Measurements from ENCODE around the gene FAM177A1.
"Not testable (repeated sequence)": the region's sequence is repeated elsewhere in the genome, so short reads cannot be mapped to it uniquely, and the experiment has no call there.

Gene FAM177A1

GRCh38 chr14:35065731-35066130 lies 19.7 kb downstream of the FAM177A1 start:
- not testable (repeated sequence) for DNase-seq

DNA sequence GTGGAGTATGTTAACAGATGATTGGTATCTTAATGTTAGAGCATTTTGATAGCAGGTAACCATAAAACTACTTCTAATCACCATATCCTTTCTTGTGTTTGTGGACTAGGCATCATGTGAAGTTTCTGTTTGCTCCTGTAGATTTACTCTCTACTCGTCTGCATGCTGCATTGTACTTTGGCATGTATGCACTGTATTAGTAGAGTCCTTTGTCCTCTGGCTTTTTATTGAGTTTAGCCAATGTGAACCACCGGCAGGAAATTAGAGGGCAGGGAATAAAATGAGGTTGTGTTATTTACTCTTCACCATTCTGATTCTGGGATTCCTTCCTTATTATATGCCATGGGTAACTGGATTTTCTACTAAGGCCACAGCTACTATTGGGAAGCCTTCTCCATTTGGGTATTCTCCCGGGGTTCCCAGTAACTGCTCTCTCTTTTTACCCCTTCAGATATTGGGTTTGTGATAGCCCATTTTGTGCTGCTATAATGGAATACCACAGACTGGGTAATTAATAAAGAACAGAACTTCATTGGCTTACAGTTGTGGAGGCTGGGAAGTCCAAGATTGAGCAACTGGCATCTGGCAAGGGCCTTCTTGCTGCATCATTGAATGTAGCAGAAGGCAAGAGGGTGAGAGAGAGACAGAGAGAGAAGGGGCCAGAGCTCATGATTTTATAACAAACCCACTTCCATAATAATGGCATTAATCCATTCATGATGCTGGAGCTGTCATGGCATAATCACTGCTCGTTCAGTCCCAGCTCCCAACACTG lies 22.4 kb downstream of the FAM177A1 start:
- DNase-seq: no peak

- DNase-seq: no peak
Measured at GRCh38 chr14:35072226-35072625, 26.2 kb downstream of the FAM177A1 start.

DNA sequence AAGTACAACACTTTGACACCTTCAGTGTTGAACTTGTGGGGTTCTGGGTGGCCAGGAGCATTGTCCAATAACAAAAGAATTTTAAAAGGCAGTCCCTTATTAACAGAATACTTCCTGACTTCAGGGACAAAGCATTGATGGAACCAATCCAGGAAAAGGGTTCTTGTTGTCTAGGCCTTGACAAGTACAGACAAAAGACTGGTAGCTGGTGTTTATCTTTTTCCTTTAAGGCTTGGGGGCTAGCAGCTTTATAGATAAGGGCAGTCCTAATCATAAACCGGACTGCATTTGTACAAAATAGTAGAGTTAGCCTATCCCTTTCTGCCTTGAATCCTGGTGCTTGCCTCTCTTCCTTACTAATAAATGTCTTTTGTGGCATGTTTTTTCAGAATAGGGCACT lies 27.4 kb downstream of the FAM177A1 start:
- no peak for DNase-seq

DNA sequence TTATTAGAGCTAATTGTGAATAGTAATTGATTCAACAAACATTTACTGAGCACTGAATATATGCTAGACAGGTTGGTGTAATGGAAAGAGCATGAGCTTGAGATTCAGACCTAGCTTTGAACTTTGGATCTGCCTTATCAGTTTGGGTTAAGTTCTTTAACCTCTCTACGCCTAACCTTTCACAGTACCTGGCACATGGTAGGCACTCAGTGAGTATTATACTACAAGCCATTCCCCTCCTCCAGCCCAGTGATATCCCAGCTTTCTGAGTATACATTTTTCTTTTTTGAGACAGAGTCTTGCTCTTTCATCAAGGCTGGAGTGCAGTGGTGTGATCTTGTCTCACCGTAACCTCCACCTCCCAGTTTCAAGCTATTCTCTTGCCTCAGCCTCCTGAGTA lies 32.0 kb downstream of the FAM177A1 start:
- DNase-seq: no peak

DNA sequence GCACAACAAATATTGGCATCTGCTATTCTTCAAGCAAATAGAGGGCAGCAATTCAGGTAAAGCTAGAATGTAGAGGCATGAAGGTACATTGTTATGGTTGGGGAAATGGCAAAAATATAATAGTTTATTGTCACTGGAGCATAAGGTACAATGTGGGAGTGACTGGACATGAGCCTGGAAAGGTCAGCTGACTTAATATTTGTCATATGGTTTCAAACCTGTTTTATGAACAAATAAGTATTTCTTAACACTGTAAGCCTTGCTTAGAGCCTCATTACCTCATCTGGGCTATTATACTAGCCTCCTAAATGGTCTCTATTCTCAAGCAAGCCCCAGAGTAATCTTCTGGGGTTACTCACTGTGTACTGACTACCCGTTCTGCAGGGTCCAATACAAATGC lies 33.7 kb downstream of the FAM177A1 start:
- DNase-seq: no peak

DNA sequence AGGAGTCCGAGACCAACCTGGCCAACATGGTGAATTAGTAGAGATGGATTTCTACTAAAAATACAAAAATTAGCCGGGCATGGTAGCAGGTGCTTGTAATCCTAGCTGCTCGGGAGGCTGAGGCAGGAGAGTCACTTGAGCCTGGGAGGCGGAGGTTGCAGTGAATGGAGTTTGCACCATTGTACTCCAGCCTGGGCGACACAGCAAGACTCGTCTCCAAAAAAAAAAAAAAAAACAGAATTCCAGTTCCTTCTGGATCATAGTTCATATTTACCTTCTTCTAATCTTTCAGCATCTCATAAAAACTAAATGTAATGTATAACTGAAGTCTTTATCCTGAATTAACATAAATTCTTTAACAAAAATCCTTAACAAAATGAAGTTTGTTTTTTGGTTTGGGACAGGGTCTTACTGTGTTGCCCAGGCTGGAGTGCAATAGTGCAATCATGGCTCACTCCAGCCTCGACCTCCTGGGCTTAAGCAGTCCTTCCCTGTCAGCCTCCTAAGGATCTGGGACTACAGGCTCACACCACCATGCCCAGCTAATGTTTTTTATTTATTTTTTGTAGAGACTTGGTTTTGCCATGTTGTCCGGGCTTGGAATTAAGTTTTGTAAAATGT lies 37.6 kb downstream of the FAM177A1 start:
- no peak for DNase-seq

DNA sequence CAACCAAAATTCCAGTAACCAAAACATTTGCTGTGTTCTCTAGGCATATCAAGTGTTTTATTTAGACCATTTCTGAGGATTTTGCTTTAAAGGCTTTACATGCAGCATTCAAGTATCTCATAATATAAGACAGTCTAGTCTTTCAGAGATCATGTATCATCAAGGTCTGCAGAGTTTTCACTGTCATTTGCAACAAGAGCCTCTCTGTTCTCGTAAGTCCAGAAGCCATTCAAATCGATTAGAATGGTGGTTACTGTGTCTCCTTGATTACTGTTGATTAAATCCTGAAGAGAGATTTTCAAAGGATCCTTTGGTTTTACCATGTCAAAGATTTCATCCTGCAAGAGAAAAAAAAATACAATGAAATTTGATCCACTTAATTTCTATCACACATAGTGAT lies 39.4 kb downstream of the FAM177A1 start:
- DNase-seq: no peak

GRCh38 chr14:35088514-35088913 lies 42.4 kb downstream of the FAM177A1 start:
- no peak for DNase-seq

GRCh38 chr14:35094645-35095044 lies 48.6 kb downstream of the FAM177A1 start:
- DNase-seq: not testable (repeated sequence)

DNA sequence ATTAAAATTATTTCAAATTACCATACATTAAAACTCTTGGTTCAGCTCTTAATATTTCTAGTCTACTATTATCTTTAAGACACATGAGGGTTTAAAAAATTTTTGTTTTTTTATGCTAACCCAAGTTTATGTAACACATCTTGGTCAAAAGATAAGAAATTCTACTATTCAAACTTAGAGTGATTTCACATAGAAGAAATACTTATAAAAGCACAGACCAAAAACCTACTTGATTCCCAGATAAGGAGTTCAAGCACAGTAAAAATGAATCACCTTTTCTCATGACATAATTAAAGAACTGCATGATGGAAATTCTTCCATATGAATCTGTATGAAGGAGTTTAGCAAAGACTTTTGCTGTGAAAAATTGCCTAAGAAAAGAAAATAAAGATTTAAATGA lies 61.8 kb downstream of the FAM177A1 start:
- DNase-seq: no peak

- DNase-seq: no peak
Measured at GRCh38 chr14:35112641-35113040, 66.6 kb downstream of the FAM177A1 start.

DNA sequence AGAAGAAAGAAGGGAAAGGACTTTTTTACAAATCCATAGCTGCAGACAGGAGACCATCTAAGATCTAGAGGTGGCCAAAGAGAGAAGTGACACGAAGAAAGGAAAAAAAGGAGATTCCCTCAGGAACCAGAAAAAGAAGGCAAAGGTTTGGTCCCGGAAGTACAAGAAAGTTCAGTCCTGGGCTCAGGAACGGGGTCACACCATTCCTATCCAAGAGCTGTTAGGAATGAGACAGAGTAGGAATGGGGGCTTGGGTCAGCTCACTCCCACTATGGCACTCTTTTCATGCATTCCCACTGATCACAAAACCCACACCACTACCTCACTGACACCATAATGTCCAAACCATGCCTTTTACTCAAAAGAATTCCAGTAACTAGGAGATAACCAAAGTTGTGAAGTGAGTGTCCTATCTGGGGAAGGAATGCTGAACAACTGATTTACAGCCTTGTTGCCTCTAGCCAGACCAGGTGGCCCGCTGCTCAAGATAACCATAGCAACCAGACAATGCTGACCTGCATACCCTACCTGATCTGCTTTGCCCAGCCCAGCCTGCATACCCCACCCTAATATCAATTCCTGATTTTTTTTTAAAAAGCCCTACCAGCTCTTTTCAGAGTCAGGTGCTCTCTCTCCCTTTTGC lies 67.4 kb downstream of the FAM177A1 start:
- no peak for DNase-seq

- DNase-seq: peak; percentile 12
Measured at GRCh38 chr14:35114036-35114435, 68.0 kb downstream of the FAM177A1 start.

GRCh38 chr14:35116242-35116641 lies 70.2 kb downstream of the FAM177A1 start:
- no peak for DNase-seq

DNA sequence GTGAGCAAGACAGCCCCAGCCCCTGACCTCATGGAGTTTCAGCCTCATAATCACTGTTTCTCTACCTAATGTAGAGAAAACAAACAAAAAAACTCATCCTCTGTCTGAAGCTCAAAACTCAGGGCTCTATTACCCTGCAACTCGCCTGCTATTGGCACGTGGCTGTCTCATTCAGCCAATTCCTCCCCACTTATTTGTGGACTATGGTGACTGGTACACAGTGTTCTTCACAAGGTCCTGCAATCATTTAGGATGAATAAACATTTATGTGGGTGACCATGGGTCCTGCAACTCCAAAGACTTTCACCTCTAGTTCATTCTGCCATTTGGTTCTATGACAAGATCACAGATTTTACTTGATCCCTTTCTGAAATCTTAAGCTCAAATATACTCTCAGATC lies 71.0 kb downstream of the FAM177A1 start:
- no peak for DNase-seq

DNA sequence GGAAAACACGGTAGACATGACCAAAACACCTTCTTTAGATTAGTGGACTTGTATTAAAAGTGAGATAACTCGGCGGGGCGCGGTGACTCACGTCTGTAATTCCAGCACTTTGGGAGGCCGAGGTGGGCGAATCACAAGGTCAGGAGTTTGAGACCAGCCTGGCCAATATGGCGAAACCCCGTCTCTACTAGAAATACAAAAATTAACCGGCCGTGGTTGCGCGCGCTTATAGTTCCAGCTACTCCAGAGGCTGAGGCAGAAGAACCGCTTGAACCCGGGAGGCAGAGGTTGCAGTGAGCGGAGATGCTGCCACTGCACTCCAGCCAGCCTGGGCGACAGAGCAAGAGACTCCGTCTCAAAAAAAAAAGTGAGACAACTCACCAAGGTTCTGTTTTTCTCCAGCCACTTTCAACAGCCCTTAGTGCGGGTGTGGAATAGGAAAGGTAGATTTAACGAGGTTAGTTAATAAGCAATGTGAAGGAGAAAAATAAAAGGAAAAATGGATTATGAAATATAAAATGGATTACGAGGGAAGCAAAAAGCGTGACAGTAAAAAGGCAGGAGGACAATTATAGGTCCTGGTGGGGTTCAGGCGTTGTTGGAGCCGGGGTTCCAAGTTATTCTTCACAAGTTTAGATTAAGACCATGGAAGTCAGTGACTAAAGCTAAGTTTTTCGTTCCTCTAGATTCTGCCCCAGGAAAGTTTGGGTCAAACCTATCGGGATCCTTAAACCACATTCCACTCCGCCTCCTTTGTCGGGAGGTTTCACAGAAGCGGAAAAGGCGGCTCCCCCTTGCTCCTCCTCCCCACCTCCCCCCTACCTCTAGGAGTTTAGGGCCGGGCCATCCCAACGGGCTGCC lies 75.2 kb downstream of the FAM177A1 start:
- no peak for DNase-seq

DNA sequence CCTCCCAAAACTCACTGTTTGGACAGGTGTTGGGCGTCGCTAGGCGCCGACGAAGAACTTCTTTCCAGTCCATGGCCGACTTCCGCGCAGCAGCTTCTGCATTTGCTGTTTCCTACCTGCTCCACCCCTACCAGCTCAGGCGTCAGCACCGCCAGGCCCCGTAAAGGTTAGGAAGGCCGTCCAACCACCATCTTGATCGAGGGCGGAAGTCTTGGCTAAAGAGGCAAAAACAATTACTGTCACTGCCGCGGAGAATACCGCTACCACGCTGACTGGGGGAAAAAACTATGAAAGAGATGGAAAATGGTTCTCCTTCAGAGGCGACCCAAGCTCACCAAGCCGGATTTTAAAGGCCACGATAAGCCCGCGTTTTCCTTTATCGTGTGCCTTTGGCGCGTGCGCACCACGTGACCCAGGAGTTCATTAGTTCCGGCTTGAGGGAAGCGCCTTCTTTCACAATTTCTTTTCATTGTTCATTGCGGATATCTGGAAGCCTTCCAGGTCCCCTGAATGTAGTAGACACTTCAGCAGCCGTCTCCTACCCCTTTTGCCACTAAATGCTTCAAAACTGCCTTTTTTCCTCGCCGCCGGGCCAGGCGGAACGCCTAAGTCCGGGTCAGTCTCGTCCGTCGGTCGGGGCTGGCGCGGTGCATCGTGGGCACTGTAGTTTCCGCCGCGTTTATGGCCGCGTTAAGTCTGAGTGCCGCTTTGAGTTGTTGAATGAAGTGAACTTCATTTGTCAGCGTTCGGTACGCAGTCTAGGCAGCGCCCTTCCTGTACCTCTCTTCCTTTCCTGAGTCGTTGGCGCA lies 76.0 kb downstream of the FAM177A1 start, which contains the start of the genes PPP2R3C and PRORP:
TSS of gene PPP2R3C (minus strand) at position 104 of the 809 bp plus-strand sequence. CDS start at position 73, 31 bp downstream.
TSS of gene PRORP (plus strand) at position 666 of the 809 bp plus-strand sequence. CDS start 694 bp downstream, outside the sequence.
- DNase-seq: peak; percentile 89

GRCh38 chr14:35122696-35123387 lies 76.8 kb downstream of the FAM177A1 start:
- DNase-seq: no peak

- no peak for DNase-seq
Measured at GRCh38 chr14:35123388-35123703, 77.3 kb downstream of the FAM177A1 start.

- no peak for DNase-seq
Measured at GRCh38 chr14:35124127-35124526, 78.1 kb downstream of the FAM177A1 start.

Measured in fibroblast of upper back skin (primary cell).